GM18519 (cell line): Measurements from ENCODE around the gene THAP11.

Source experiments
- ATAC-seq: cut with Tn5 transposase; IDR thresholded peaks from one replicate; pipeline ENCODE4 v1.9.1; 2021; ENCODE audit warnings: mild to moderate bottlenecking, moderate library complexity; ENCODE audit not compliant: unreplicated experiment, low FRiP score

The THAP11 gene

GRCh38 chr16:67881621-67882161, 39.6 kb downstream of the THAP11 start:
- no peak for ATAC-seq

- no peak for ATAC-seq
Measured at GRCh38 chr16:67882374-67883145, 40.4 kb downstream of the THAP11 start.

DNA sequence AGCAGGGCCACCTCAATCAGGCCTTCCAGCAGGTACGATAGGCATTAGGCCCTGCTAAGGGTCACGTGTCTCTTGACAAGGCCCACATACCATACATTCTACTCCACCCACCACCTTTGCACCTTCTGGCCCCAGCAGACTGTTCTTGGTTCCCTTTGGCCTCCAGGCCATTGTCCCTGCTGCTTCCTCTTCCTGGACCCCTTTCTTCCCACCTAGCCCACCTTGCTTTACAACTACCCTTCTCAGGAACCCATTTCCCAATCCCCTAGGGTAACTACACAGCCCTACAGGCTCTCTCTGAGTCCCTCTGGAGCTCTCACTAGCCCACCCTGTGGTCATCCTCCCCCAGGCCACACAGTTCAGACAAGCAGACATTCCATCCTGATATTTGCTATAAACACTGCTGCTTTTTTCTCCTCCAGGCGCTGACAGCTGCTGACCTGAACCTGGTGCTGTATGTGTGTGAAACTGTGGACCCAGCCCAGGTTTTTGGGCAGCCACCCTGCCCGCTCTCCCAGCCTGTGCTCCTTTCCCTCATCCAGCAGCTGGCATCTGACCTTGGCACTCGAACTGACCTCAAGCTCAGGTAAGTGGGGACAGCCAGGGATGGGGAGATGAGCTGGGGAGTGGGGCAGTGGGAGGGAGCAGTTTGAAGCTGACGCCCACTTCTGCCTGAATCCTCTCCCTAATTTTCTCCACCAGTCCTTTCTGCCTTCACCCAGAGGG, 41.2 kb downstream of the THAP11 start:
- no peak for ATAC-seq

DNA sequence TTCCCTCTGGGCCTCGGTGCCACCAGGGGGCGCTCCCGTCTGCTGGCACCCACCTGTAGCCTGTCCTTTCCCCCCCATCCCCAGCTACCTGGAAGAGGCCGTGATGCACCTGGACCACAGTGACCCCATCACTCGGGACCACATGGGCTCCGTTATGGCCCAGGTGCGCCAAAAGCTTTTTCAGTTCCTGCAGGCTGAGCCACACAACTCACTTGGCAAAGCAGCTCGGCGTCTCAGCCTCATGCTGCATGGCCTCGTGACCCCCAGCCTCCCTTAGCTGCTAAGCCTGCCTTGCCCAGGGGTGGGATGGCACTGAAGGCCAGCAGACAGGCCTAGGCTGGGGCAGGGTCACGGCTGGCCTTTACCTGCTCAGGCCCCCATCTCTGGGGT, 41.7 kb downstream of the THAP11 start:
- no peak for ATAC-seq

- no peak for ATAC-seq
Measured at GRCh38 chr16:67884684-67885083, 42.6 kb downstream of the THAP11 start, which contains the start of gene NRN1L. TSS of gene NRN1L (plus strand) at chr16:67884885. CDS start at chr16:67884904, 19 bp downstream.

GRCh38 chr16:67885545-67885944, 43.4 kb downstream of the THAP11 start:
- ATAC-seq: no peak

DNA sequence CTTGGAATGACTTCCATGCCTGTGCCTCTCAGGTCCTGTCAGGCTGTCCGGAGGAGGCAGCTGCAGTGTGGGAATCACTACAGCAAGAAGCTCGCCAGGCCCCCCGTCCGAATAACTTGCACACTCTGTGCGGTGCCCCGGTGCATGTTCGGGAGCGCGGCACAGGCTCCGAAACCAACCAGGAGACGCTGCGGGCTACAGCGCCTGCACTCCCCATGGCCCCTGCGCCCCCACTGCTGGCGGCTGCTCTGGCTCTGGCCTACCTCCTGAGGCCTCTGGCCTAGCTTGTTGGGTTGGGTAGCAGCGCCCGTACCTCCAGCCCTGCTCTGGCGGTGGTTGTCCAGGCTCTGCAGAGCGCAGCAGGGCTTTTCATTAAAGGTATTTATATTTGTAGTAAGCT, 43.9 kb downstream of the THAP11 start:
- ATAC-seq: no peak

GRCh38 chr16:67886387-67886786, 44.3 kb downstream of the THAP11 start:
- ATAC-seq: no peak

- ATAC-seq: no peak
Measured at GRCh38 chr16:67888331-67888730, 46.2 kb downstream of the THAP11 start.

DNA sequence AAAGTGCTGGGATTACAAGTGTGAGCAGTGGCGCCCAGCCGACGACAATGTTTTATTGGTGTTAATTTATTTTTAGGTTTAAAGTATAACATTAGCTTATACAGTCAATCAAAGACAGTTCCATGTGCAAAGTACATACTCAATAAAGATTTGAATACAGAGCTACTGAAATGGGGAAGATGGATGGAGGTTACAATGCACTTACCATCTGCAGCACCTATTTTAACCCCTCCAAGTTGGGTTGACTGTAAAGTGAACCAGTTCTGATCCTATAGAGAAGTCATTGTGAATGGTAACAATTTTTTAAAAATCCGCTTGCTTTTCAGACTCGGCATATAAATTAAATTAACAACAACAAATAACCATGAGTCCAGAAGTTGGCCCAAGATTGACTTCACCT, 50.3 kb downstream of the THAP11 start:
- ATAC-seq: no peak

- ATAC-seq: peak; percentile 69
Measured at GRCh38 chr16:67892899-67893742, 51.0 kb downstream of the THAP11 start, which contains the start of gene PSKH1. TSS of gene PSKH1 (plus strand) at chr16:67893254. CDS start at chr16:67908750, 15,496 bp downstream.
